RCC 7860 (cell line): ENCODE measurements around the gene NDUFAF7.
"Not testable (repeated sequence)": the region's sequence is repeated elsewhere in the genome, so short reads cannot be mapped to it uniquely, and the experiment has no call there.

ENCODE experiments used
- DNase-seq: peaks from one replicate; pipeline ENCODE4 v3.0.0-alpha.2; 2015; ENCODE audit warnings: low spot score
- FAIRE-seq: peaks from 2 replicates; lab custom pipeline; 2012; peaks lifted over from hg19 to GRCh38; lab: Jason Lieb, UNC

NDUFAF7 gene

GRCh38 chr2:37211939-37212338 lies 19.5 kb upstream of the NDUFAF7 start:
- DNase-seq (no peak), FAIRE-seq (no peak)

- DNase-seq (no peak), FAIRE-seq (no peak)
Observed at GRCh38 chr2:37215250-37215649, 16.2 kb upstream of the NDUFAF7 start.

- DNase-seq (no peak), FAIRE-seq (no peak)
Observed at GRCh38 chr2:37219046-37219445, 12.4 kb upstream of the NDUFAF7 start.

- FAIRE-seq: no peak
- DNase-seq: no peak
Observed at GRCh38 chr2:37223131-37223530, 8.3 kb upstream of the NDUFAF7 start.

- FAIRE-seq: no peak
- DNase-seq: no peak
Observed at GRCh38 chr2:37224063-37224462, 7.4 kb upstream of the NDUFAF7 start.

- not testable (repeated sequence) for DNase-seq, FAIRE-seq
Observed at GRCh38 chr2:37225129-37225528, 6.3 kb upstream of the NDUFAF7 start.

GRCh38 chr2:37226863-37227262 lies 4.6 kb upstream of the NDUFAF7 start:
- FAIRE-seq (no peak), DNase-seq (no peak)

GRCh38 chr2:37228788-37229187 lies 2.7 kb upstream of the NDUFAF7 start:
- DNase-seq (no peak), FAIRE-seq (no peak)

GRCh38 chr2:37230581-37230980 lies 877 bp upstream of the NDUFAF7 start:
- FAIRE-seq: no peak
- DNase-seq: no peak

- DNase-seq (no peak), FAIRE-seq (no peak)
Observed at GRCh38 chr2:37232131-37232933, 874 bp downstream of the NDUFAF7 start.

GRCh38 chr2:37243435-37243834 lies 12.0 kb downstream of the NDUFAF7 start:
- DNase-seq: no peak
- no peak for FAIRE-seq

- DNase-seq (no peak), FAIRE-seq (no peak)
Observed at GRCh38 chr2:37244017-37244416, 12.6 kb downstream of the NDUFAF7 start.

GRCh38 chr2:37244755-37245154 lies 13.3 kb downstream of the NDUFAF7 start:
- FAIRE-seq (no peak), DNase-seq (no peak)

- no peak for FAIRE-seq
- no peak for DNase-seq
Observed at GRCh38 chr2:37246205-37246604, 14.7 kb downstream of the NDUFAF7 start.

- FAIRE-seq (no peak), DNase-seq (no peak)
Observed at GRCh38 chr2:37250869-37251740, 19.6 kb downstream of the NDUFAF7 start.

GRCh38 chr2:37262522-37262921 lies 31.1 kb downstream of the NDUFAF7 start:
- no peak for DNase-seq
- no peak for FAIRE-seq

GRCh38 chr2:37263839-37264238 lies 32.4 kb downstream of the NDUFAF7 start:
- no peak for FAIRE-seq
- no peak for DNase-seq

GRCh38 chr2:37267685-37268084 lies 36.2 kb downstream of the NDUFAF7 start:
- DNase-seq: no peak
- FAIRE-seq: no peak

- no peak for FAIRE-seq
Observed at GRCh38 chr2:37268111-37268510, 36.7 kb downstream of the NDUFAF7 start.

GRCh38 chr2:37271376-37272067 lies 40.1 kb downstream of the NDUFAF7 start:
- DNase-seq (no peak), FAIRE-seq (no peak)

More at GRCh38 chr2:37268111-37268510, 36.7 kb downstream of the NDUFAF7 start:
- no peak for DNase-seq

GRCh38 chr2:37274359-37274965 lies 43.0 kb downstream of the NDUFAF7 start:
- FAIRE-seq (no peak), DNase-seq (no peak)
